ENCODE results near the gene CD4.

CD4 gene

DNA sequence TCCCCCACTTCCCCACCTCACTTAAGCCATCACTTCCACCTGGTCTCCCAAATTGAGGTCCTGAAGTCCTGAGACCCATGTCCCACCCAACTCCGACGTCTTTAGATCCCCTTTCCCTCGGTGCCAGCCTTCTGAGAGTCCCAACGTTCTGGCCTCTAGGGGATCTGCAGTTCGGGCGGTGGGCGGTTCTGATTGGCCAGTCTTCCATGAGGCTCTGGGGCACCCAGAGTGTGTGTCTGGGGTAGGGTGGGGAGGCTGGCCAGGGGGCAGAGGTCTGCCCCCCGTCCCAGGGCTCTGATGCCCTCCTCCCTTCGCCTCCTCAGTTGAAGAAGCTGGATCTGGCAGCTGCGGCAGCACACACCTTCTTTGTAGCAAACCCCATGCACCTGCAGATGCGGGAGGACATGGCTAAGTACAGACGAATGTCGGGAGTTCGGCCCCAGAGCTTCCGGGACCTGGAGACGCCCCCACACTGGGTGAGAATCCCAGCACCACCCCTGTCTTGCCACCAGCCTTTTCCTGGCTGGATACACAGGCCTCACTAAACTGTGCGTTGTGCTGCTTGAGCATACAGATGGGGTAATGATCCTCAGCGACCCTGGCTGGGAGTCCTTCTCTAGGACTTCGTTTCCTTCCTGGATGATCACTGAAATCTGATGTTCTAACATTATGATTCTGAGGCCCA, 40.4 kb downstream of the CD4 start:
- DNase-seq: no peak

DNA sequence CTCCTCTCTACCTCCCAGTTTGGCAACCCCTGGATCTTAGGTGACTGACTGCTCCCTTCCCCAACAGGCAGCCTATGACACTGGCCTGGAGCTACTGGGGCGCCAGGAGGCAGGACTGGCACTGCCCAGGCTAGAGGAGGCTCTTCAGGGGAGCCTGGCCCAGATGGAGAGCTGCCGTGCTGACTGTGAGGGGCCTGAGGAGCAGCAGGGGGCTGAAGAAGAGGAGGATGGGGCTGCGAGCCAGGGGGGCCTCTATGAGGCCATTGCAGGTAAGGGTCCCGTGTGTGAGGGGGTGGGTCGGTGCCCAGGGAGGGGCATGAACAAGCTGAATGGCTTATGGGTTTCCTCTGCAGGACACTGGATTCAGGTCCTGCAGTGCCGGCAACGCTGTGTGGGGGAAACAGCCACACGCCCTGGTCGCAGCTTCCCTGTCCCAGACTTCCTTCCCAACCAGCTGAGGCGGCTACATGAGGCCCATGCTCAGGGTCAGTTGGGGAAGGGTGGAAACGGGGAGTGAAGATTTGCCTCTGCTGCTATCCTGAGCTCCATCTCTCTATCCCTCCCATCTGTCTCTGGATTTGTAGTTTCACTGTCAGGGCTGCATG, 41.1 kb downstream of the CD4 start:
- DNase-seq: no peak

DNA sequence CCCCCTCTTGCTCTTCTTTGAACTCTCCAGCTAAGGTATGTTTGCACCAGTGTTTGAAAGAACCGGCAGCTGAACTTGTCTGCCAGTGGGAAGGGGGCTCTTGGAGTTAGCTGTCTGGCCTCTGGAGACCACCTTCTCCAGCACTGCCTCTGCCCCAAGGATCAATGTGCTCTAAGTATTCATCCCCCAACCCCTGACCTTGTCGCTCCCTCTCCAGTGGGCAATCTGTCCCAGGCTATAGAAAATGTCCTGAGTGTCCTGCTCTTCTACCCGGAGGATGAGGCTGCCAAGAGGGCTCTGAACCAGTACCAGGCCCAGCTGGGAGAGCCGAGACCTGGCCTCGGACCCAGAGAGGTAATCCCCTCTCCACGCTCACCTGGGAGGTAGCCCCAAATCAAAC, 41.7 kb downstream of the CD4 start:
- no peak for DNase-seq

DNA sequence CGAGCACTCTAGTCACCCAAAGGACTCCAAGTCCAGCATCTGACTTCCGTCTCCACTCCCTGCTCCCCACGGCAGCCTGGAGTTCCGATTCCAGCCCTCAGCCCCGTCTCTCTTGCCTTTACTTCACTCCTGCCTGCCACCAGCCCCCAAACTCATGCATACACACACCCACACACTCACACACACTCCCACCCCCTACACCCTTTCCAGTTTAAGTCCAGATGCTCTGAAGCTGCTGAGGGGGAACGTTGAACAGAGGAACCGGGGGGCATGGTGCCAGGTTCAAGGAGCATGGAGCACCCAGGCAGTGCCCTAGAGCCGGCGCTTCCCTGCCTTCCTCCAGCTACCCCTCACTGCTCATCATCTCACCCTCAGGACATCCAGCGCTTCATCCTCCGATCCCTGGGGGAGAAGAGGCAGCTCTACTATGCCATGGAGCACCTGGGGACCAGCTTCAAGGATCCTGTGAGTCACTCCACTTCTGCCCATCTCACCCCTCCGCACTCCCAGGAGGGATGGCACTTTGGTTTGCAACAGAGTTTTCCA, 42.2 kb downstream of the CD4 start:
- DNase-seq: no peak

DNA sequence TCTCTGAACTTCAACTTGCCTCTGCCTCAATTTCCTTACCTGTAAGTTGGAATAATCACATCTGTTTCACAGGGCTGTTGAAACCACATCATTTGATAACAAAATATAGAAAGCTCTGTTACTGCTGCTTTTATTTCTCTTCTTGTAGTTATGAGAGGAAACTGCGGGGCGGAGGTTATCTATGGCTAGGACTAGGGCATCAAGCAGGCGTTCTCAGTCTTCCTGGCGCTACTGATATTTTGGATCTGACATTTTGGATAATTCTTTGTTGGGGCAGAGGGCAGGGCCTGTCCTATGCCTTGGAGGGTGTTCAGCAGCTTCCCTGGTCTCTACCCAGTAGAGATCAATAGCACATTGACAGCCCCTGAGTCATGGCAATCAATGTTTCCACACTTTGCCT, 42.8 kb downstream of the CD4 start:
- DNase-seq: no peak

DNA sequence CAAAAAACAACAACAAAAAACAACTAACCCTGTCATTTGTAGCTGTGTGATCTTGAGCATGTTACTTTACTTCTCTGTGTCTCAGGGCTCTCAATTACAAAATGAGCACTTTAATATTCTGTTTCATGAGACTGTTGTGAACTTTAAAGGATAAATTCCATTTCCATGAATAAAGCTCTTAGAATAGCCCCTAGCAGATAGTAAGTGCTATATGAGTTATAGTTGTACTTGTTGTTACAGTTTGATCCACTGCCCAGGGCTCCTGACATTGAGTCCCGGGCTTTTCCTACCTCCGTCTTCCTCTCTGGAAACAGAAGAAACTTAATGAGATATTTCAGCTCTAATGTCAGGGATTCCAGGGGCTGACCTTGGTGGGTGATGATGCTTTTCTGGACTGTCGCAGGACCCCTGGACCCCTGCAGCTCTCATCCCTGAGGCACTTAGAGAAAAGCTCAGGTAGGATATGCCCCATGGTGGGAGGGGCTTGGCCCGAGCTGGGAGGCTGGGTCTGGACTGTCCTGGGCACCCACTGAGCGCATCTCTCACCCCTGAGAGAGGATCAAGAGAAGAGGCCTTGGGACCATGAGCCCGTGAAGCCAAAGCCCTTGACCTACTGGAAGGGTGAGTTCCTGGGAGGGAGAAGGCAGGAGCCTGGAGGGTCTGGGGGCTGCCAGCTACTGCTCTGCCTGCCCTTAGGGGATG, 44.0 kb downstream of the CD4 start:
- DNase-seq: no peak

DNA sequence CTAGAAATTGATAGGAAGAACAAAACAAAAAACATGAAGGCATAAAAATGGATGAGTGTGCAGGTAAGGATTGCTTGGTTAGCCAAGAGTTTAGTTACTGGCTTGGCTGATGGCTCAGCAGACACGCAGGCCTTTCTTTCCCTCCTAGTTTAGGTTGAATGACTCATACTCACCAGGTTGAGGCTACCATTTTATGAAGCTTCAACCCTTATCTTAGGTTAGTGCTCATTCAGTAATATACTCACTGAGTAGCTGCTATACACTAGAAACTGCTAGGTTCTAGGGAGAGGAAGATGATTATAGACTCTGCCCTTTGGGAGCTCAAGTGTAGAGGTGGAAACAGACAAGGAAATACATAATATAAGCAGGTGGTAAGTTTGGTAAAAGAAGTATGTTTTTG, 44.9 kb downstream of the CD4 start:
- DNase-seq: no peak

DNA sequence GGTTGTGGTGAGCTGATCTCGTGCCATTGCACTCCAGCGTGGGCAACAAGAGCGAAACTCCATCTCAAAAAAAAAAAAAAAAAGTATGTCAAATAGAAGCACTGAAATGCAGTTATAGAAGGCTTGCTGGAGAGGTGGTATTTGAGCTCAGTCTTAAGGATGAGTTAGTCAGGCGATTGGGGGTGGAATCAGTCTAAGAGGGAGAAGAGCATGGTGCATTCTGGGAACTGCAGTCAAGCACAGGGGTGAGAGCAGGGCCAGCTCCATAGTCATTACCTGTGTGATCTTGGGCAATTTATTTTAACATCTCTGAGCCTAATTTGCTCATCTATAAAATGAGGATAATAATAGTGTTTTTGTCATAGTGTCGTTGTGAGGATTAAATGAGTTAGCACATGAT, 45.5 kb downstream of the CD4 start:
- DNase-seq: no peak

DNA sequence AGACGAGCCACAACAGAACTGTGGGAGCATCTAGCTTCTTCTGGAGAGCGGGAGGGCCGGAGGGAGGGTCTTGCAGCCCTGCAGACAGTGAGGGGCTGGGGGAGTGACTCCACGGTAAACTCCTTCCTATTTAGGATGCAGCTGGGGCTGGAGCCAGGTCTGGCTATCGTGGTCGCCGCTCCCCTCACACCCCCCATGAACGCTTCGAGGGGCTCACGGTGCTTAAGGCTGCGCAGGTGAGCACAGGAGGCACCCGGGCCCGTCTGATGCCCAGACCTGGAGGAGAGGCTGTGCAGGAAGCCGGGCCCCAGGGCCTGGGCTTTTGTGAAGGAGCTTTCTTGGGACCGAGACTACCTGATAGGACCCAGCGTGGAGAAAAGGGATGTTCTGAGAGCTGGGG, 47.5 kb downstream of the CD4 start:
- DNase-seq: no peak

DNA sequence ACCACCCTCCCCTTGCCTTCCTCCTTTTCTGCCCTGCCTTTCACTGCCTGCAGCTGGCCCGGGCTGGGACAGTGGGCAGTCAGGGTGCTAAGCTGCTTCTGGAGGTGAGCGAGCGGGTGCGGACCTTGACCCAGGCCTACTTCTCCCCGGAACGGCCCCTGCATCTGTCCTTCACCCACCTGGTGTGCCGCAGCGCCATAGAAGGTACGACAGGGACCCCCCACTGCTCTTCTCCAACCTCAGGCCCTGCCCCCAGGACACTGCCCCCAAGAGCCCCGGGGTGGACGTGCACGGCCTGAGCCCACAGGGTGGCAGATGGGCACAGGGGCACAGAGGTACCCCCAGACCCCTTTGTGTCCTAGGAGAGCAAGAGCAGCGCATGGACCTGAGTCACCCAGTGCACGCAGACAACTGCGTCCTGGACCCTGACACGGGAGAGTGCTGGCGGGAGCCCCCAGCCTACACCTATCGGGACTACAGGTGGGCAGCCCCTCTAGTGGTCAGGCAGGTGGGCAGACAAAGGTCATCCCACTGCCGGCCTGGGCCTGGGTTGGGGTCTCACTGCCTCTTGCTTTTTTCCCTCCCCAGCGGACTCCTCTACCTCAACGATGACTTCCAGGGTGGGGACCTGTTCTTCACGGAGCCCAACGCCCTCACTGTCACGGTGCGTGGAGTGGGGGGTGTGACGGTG, 48.2 kb downstream of the CD4 start:
- no peak for DNase-seq

DNA sequence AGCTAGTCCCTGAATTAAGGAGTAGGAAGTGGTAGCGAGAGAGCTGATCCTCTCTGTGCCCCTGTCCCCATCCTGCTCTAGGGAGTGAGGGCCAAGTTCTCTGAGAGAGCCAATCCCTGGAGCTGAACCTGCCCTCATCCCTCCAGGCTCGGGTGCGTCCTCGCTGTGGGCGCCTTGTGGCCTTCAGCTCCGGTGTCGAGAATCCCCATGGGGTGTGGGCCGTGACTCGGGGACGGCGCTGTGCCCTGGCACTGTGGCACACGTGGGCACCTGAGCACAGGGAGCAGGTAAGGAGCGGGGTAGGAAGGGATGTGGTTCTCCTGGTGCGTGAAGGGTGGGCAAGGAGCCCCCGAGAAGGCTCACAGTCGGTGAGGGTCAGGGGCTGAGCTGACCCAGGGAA, 49.5 kb downstream of the CD4 start:
- no peak for DNase-seq

DNA sequence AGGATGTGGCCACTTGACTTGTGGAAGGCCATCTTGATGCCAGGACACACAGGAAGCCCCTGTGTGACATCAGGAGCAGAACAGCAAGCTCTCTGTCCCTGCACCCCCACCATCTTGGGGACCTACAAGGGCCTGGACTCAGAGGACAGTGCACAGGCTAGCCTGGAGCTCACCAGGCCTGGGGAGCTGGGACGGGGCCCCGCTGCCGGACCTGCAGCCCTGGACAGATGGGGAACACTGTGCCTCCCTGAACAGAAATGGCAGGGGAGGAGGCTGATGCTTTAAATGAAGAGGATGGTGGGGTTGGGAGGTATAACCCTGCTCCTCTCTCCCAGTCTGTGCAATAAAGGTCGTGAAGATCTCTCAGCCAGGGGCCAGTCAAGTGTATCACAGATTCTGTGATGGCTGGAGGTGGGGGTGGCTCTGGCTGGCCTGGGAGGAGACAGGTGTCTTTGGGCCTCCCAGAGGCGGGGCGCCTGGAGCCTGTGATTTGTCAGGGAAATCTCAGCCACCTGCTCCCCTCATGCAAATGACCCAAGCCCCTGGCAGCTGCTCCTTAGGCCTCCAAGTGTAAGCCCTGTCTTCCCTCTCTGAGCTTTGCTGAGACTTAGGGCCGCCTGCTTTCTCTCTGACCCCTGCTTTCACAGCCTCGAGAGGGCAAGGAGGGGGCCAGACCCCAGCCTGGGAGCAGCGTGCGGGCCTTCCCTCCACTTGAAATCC, 50.3 kb downstream of the CD4 start:
- no peak for DNase-seq

DNA sequence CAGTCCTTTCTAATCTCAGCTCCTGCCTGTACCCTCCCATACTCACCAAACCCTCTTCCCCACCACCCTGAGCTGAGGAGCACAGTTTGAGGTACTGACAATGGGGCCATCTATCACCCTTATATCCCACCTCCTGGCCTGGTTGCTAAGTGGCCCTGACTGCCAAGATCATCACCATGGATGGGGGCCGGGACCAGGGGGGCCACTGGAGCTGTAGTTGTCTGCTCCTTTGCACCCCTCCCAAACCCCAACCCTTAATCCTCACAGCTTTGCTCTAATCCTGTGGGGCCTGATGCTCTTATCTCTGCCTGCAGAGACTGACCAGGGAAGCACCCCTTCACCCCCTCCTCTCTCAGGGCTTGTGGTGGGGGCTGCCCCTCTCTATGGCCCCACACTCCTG, 51.0 kb downstream of the CD4 start:
- no peak for DNase-seq

DNA sequence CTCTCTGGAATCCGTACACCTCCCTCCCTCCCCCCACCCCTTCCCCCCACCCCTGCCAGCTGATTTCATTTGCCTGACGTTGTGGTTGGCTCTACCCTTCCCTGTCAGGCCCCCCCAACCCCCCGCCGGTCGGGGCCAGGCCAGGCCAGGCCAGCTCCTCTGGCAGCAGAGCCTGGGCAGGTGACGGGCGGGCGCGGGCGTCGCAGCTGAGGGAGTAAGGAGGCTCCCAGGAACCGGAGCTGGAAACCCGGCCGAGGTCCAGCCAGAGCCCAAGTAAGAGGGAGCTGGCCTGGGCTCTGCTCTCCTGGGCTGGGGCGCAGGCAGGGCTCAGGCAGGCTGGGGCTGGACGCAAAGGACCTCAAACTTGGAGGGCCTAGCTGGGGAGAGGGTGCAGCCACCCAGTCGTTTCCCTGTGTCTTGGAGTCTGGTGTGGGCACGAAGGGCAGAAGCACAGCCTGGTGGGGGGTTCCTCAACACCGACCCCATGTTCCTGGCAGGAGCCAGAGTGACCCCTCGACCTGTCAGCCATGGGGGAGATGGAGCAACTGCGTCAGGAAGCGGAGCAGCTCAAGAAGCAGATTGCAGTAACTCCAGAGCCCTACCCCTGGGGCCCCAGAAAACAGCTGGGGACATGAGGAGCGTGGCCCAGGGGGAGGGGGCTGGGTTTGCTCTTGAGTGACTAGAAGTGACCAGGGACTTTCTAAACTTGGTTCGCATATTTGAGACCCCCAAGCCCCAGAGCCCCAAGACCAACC, 51.6 kb downstream of the CD4 start, which contains the start of gene GNB3:
Gene GNB3, plus strand, starts transcription at position 165 of the 755 bp plus-strand sequence. Its CDS starts 363 bp downstream, at position 528.
- no peak for DNase-seq

DNA sequence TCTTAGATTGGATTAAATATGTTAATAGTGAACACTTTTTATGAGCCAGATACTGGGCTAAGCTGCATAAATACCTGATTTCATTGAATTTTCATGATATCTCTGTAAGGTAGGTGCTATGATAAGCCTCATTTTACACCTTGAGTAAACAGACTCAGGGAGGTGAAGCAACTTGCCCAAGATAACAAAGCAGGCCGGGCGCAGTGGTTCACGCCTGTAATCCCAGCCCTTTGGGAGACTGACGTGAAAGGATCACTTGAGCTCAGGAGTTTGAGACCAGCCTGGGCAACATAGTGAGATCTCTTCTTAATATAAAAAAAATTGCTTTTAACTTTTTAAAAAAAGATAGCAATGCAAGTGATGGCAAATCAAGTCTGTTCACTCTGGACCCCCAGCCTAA, 52.7 kb downstream of the CD4 start:
- no peak for DNase-seq

DNA sequence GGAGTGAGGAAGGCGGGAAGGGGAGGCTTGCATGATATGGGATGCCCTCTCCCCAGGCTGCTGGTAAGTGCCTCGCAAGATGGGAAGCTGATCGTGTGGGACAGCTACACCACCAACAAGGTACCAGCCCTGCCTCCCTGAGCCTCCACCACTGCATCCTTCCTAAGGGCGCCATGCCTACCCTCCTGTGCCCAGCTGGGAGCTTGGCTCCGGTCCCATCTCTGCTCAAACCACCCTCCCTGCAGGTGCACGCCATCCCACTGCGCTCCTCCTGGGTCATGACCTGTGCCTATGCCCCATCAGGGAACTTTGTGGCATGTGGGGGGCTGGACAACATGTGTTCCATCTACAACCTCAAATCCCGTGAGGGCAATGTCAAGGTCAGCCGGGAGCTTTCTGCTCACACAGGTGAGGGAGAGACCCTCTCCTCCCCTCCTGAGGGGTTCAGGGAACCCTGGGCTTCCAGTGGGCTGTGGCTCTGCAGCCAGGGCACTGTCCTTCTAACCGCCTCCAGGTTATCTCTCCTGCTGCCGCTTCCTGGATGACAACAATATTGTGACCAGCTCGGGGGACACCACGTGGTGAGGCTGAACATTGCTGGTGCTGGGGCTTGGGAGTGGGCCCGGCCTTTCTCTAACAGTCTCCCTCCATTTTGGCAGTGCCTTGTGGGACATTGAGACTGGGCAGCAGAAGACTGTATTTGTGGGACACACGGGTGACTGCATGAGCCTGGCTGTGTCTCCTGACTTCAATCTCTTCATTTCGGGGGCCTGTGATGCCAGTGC, 54.0 kb downstream of the CD4 start:
- no peak for DNase-seq

DNA sequence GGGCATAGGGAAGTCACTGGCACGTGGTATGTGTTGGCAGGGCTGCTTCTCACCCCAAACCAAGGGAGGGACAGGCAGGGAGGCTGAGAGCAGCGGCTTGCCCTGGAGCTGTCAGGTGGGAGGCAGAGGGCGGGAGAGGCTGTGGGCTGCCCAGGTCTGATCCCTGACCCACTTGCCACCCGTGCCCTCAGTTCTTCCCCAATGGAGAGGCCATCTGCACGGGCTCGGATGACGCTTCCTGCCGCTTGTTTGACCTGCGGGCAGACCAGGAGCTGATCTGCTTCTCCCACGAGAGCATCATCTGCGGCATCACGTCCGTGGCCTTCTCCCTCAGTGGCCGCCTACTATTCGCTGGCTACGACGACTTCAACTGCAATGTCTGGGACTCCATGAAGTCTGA, 56.1 kb downstream of the CD4 start:
- no peak for DNase-seq

DNA sequence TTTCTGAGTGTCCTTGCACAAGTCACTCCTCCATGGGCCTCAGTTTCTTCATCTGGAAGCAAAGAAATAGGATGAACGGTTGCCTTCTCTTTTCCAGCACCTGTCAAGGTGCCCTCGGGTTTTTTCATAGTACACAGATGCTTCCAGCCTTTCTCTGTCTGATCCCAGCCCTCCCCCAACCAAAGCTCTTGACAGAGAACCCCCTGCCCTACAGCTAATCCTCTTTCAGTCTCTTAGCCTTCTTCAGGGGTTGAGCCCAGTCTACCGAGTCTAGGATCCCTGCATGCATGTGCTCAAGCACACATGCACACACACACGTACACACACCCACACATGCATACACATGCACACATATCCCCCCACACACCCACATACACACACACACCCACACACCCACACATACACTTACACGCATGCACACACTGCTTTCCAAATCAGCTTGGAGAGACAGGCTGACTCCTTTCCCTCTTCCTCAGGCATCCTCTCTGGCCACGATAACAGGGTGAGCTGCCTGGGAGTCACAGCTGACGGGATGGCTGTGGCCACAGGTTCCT, 57.1 kb downstream of the CD4 start:
- DNase-seq: no peak

DNA sequence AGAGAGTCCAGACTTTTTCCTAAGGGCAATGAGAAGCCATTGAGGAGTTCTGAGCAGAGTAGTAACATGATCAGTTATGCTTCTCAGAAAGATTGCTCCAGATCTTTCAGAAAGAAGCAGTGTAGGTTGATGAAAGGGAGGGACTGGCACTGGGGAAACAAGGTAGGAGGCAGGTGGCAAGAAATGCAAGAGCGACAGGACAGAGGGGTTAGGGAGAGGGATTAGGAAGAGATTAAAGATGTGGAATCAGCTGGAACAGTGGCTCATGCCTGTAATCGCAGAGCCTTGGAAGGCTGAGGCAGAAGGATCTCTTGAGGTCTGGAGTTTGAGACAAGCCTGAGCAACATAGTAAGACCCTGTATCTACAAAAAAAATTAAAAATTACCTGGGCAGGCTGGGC, 58.3 kb downstream of the CD4 start:
- DNase-seq: no peak

DNA sequence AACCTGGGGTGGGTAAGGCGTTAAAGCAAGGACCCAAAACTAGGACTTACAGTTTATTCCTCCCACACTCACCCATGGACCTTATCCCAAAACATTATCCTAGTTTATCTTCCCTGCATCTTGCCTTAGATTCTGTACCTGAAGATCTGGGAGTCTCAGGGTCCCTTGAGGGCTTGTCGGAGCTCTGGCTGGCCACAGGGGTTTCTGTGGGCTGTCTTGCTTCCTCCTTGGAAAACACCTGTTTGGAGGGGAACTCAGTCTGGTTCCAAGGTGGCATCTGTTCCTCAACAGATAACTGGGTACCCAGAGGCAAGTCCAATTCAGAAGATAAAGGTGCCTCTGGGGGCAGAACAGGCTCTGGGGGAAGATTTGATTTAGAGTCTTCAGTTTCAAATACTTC, 60.1 kb downstream of the CD4 start:
- DNase-seq: no peak

All from NCI-H1694 (cell line).